Measurements from ENCODE around the gene MACROH2A2.
A peak's percentile ranks its signal among the peaks of the same experiment; 100 is the strongest.

GRCh38 chr10:70052462-70053217, at the start of gene MACROH2A2:
- TF ChIP-seq, protein P1, sequence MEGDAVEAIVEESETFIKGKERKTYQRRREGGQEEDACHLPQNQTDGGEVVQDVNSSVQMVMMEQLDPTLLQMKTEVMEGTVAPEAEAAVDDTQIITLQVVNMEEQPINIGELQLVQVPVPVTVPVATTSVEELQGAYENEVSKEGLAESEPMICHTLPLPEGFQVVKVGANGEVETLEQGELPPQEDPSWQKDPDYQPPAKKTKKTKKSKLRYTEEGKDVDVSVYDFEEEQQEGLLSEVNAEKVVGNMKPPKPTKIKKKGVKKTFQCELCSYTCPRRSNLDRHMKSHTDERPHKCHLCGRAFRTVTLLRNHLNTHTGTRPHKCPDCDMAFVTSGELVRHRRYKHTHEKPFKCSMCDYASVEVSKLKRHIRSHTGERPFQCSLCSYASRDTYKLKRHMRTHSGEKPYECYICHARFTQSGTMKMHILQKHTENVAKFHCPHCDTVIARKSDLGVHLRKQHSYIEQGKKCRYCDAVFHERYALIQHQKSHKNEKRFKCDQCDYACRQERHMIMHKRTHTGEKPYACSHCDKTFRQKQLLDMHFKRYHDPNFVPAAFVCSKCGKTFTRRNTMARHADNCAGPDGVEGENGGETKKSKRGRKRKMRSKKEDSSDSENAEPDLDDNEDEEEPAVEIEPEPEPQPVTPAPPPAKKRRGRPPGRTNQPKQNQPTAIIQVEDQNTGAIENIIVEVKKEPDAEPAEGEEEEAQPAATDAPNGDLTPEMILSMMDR (IDR thresholded peaks at IDR 0.05; ENCODE audit: control extremely low read depth in 1 of 3, insufficient read depth in 1 of 3, low read depth in 1 of 3, low read length in 3 of 3), result peak; percentile 34 to 52 (median 41)
- no peak; a peak in 1 of 3 replicates for TF ChIP-seq EP300 (IDR thresholded peaks at IDR 0.05; ENCODE audit: borderline replicate concordance in 1 of 2, low read depth in 2 of 2, low read length in 2 of 2)
- no peak for TF ChIP-seq SP1 (IDR thresholded peaks at IDR 0.05; ENCODE audit: low read depth, low read length)
- TF ChIP-seq EZH2 (IDR thresholded peaks at IDR 0.05; ENCODE audit: low read depth, low read length, severe bottlenecking), result no peak
- peak; percentile 27 to 42; a peak in 3 of 4 replicates for TF ChIP-seq RAD21 (IDR thresholded peaks at IDR 0.05 in 1 of 2, conservative IDR thresholded peaks at IDR 0.05 in 1 of 2; ENCODE audit: low read depth in 2 of 2, low read length in 2 of 2)
- peak; percentile 76 for TF ChIP-seq TAF1 (IDR thresholded peaks at IDR 0.05; ENCODE audit: low read depth, low read length)
- no peak for TF ChIP-seq JUND (IDR thresholded peaks at IDR 0.05; ENCODE audit: low read length)
- no peak for TF ChIP-seq SP2 (IDR thresholded peaks at IDR 0.05; ENCODE audit: low read length)
- no peak for TF ChIP-seq KDM1A (IDR thresholded peaks at IDR 0.05; ENCODE audit: borderline replicate concordance, low read length)
- no peak for TF ChIP-seq BRCA1 (IDR thresholded peaks at IDR 0.05; ENCODE audit: low read depth, low read length)
- peak; percentile 68 for TF ChIP-seq TAF7 (optimal IDR thresholded peaks at IDR 0.05; ENCODE audit: borderline replicate concordance, low read depth, low read length)
- TF ChIP-seq CEBPB (IDR thresholded peaks at IDR 0.05; ENCODE audit: low read depth, low read length), result 0 out of 2 replicates have a peak, but pooled peaks have one; percentile 12
- no peak for TF ChIP-seq POLR2AphosphoS5 (IDR thresholded peaks at IDR 0.05; ENCODE audit: low read depth, low read length)
- TF ChIP-seq HDAC6 (IDR thresholded peaks at IDR 0.05; ENCODE audit: low read depth, low read length), result no peak
